ENCODE results near the gene ELMO1. TPM values are rescaled to one million over a fixed set of nuclear protein-coding genes. Genes with fewer than 3 reads are reported as not detected.

The ELMO1 gene
- total and polyA plus RNA-seq, 11 donors: 6.9 to 38.6 (median 14.7) TPM

DNA sequence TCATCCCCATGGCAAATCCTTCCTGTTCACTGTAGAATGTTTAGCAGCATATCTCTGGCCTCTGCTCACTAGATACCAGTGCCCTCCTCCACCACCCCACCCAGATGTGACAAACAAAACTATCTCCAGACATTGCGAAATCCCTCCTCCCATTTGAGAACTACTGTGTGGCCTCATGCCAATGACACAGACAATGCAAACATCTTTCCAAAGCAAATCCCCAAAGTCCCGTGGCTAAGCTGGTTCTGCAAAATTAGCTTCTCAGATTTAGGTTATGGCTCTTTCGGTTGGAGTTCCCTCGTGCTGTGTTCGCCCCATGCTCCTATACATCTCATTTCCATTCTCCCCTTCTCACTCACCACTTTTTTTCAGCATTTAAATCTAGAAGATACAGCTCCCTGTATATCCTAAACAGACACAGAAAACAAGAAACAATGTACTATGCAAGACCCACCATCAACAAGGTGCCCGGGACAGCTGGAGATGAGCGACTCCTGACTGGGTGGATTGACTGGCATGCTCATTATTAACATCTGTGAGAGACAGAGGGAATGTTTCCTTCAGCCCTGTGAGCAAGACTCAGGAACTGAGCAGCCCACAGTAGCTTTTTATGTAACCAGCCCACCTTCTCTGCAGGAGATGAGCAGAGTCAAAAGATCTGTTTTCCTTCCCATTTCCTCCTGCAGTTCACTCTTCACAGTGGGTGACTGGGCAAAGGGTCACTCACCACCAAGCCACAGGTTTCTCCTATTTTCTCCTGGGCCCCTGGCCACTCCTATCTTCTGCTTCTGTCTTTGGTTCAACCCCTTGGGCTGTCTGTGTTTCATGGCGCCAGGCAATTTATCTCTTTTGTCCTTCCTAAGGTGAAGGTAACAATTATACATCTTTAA, 498.7 kb downstream of the ELMO1 start:
- 71 to 80% (median 76%) methylated on average over 8 of the region's 8 CpGs for WGBS, 4 donors
- peak in 1 of 5 donors; percentile 29 for DNase-seq
- H3K36me3 ChIP-seq: no peaks in the 10 kb centered on the region
- H3K9me3 ChIP-seq: peaks cover 0 to 4% (median 0%) of the 10 kb centered on the region in 12 donors
- H3K4me1 ChIP-seq: peaks cover 0 to 29% (median 8%) of the 10 kb centered on the region in 12 donors
- intact Hi-C loops (cut with DNase I): loop anchor here in 2 of 10 donors (10.0 kb wide), 2 partner anchors 455 to 475 kb away; no protein-coding TSS in a partner anchor
- H3K27me3 ChIP-seq: no peaks in the 10 kb centered on the region
- peak in 1 of 4 donors; percentile 19 for ATAC-seq
- H3K4me3 ChIP-seq: no peak overlapping the region
- H3K27ac ChIP-seq: no peak overlapping the region
- TF ChIP-seq POLR2A (IDR thresholded peaks at IDR 0.05): no peak
- TF ChIP-seq, protein P1, sequence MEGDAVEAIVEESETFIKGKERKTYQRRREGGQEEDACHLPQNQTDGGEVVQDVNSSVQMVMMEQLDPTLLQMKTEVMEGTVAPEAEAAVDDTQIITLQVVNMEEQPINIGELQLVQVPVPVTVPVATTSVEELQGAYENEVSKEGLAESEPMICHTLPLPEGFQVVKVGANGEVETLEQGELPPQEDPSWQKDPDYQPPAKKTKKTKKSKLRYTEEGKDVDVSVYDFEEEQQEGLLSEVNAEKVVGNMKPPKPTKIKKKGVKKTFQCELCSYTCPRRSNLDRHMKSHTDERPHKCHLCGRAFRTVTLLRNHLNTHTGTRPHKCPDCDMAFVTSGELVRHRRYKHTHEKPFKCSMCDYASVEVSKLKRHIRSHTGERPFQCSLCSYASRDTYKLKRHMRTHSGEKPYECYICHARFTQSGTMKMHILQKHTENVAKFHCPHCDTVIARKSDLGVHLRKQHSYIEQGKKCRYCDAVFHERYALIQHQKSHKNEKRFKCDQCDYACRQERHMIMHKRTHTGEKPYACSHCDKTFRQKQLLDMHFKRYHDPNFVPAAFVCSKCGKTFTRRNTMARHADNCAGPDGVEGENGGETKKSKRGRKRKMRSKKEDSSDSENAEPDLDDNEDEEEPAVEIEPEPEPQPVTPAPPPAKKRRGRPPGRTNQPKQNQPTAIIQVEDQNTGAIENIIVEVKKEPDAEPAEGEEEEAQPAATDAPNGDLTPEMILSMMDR (IDR thresholded peaks at IDR 0.05): no peak

DNA sequence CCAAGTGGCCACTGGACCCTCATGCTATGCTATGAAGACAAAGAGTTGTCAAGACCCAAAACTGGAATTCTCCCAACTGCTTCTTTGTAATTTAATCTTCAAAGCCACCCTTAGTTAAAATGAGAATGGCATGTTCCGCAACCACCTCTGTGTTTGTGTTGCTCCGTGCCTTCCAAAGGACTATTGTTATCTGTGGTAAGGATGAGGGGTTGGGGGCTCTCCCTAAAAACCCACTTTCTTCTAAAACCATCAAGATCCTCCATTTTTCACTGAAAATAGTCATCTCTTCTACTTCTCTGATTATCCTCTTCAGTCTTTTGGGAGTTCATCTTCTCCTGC, 502.3 kb downstream of the ELMO1 start:
- Histone ChIP-seq H3K27me3 (no peaks in the 10 kb centered on the region), H3K4me3 (no peak overlapping the region), H3K9me3 (peaks cover 0 to 24% (median 2%) of the 10 kb centered on the region in 12 donors), H3K36me3 (no peaks in the 10 kb centered on the region), H3K27ac (peak overlapping the region in 2 of 12 donors; percentile 47 to 67), H3K4me1 (peaks cover 0 to 38% (median 10%) of the 10 kb centered on the region in 12 donors)
- intact Hi-C loops (cut with DNase I): no loop called here
- TF ChIP-seq, protein P1 (IDR thresholded peaks at IDR 0.05): no peak
- TF ChIP-seq POLR2A (IDR thresholded peaks at IDR 0.05): no peak
- WGBS, 4 donors: 77 to 81% (median 79%) methylated on average over 2 of the region's 2 CpGs
- ATAC-seq (no peak), DNase-seq (no peak)

- Histone ChIP-seq H3K27ac (peak overlapping the region in 5 of 12 donors; percentile 31 to 67 (median 39)), H3K4me1 (peaks cover 0 to 32% (median 10%) of the 10 kb centered on the region in 12 donors), H3K9me3 (peaks cover 0 to 29% (median 5%) of the 10 kb centered on the region in 12 donors), H3K27me3 (no peaks in the 10 kb centered on the region), H3K36me3 (no peaks in the 10 kb centered on the region), H3K4me3 (peak overlapping the region in 1 of 12 donors; percentile 3)
- intact Hi-C loops (cut with DNase I): no loop called here
- DNase-seq: peak in 1 of 5 donors; percentile 26
- TF ChIP-seq, protein P1 (IDR thresholded peaks at IDR 0.05): no peak
- no peak for TF ChIP-seq POLR2A (IDR thresholded peaks at IDR 0.05)
- 45 to 63% (median 50%) methylated on average over 7 of the region's 7 CpGs for WGBS, 4 donors
- ATAC-seq: peak; percentile 90 to 98 (median 97)
Observed at GRCh38 chr7:36945612-36946400, 502.9 kb downstream of the ELMO1 start.

DNA sequence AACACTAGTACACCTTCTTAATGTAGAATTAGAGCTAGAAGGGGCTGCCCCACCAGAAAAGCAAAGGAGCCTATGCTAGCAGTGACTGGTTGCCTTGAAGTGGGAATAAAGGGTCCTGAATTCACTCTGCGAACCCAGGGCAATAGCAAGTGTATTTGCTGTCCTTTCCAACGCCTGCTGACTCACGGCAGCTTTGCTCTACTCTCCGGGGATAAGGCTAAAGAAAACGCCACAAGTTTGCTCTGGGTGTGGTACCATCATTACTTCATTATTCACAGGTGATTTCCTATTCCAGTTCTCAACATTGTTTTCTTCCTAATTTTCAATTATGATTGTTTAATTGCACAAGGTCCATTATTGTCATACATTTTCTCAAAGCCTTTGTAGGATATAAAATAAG, 503.8 kb downstream of the ELMO1 start:
- Histone ChIP-seq H3K36me3 (no peaks in the 10 kb centered on the region), H3K9me3 (peaks cover 0 to 39% (median 13%) of the 10 kb centered on the region in 12 donors), H3K4me3 (no peak overlapping the region), H3K27me3 (no peaks in the 10 kb centered on the region), H3K27ac (peak overlapping the region in 1 of 12 donors; percentile 8), H3K4me1 (peaks cover 0 to 23% (median 8%) of the 10 kb centered on the region in 12 donors)
- intact Hi-C loops (cut with DNase I): no loop called here
- WGBS, 4 donors: 76 to 87% (median 85%) methylated on average over 5 of the region's 5 CpGs
- no peak for DNase-seq
- ATAC-seq: no peak
- TF ChIP-seq, protein P1 (IDR thresholded peaks at IDR 0.05): no peak
- no peak for TF ChIP-seq POLR2A (IDR thresholded peaks at IDR 0.05)

Data from heart left ventricle (tissue), 16 donors.